ENCODE results near the gene GPRC6A. TPM values are rescaled to one million over a fixed set of nuclear protein-coding genes. Genes with fewer than 3 reads are reported as not detected.

Gene GPRC6A
- total and polyA plus RNA-seq, 2 of the 13 experiments (the other 11 are each of a cell fraction or from before 2014, with no cell fraction given): not detected

DNA sequence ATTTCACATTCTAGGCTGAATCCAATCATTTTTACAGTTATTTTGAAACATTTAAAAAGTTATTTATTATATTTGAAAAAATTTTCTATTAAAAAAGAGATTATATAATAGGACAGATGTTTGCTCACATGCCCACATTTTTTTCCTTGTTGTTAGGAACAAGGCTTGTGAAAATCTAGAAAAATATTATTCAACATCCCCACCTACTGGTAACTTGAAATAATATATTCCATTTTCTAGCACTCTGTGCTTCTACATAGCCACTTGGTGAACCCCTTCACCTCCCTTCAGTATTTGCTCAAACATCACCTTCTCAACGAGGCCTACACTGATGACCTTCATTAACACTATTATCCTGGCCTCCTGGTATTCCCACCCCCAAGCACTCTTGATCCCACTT, 18.3 kb upstream of the GPRC6A start:
- WGBS (ENCODE audit: low lambda C conversion rate): 0% methylated on average over 1 of the region's 1 CpG
- no TSS peak for BruUV-seq (replicated peaks)
- TF ChIP-seq RAD21 (CRISPR knock-in tag; IDR thresholded peaks at IDR 0.05) (peak; percentile 55; the same call in 1 of the 2 replicates), ZNF484 (CRISPR knock-in tag; IDR thresholded peaks at IDR 0.05; ENCODE audit: borderline replicate concordance, low read depth) (no peak), HMG20A (CRISPR knock-in tag; IDR thresholded peaks at IDR 0.05; ENCODE audit: borderline replicate concordance) (no peak), STAG1 (CRISPR knock-in tag; IDR thresholded peaks at IDR 0.05) (peak; percentile 64), BHLHE40 (IDR thresholded peaks at IDR 0.05; ENCODE audit: low read length) (0 out of 2 replicates have a peak, but pooled peaks have one; percentile 15), SMC3 (IDR thresholded peaks at IDR 0.05; ENCODE audit: low read length) (peak; percentile 42; the same call in 1 of the 2 replicates)
- TF ChIP-seq, protein P1, sequence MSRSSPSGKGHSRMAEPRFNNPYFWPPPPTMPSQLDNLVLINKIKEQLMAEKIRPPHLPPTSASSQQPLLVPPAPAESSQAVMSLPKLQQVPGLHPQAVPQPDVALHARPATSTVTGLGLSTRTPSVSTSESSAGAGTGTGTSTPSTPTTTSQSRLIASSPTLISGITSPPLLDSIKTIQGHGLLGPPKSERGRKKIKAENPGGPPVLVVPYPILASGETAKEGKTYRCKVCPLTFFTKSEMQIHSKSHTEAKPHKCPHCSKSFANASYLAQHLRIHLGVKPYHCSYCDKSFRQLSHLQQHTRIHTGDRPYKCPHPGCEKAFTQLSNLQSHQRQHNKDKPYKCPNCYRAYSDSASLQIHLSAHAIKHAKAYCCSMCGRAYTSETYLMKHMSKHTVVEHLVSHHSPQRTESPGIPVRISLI (CRISPR knock-in tag; IDR thresholded peaks at IDR 0.05; ENCODE audit: borderline replicate concordance): peak; percentile 25; the same call in 1 of the 2 replicates
- TF ChIP-seq, protein P2, sequence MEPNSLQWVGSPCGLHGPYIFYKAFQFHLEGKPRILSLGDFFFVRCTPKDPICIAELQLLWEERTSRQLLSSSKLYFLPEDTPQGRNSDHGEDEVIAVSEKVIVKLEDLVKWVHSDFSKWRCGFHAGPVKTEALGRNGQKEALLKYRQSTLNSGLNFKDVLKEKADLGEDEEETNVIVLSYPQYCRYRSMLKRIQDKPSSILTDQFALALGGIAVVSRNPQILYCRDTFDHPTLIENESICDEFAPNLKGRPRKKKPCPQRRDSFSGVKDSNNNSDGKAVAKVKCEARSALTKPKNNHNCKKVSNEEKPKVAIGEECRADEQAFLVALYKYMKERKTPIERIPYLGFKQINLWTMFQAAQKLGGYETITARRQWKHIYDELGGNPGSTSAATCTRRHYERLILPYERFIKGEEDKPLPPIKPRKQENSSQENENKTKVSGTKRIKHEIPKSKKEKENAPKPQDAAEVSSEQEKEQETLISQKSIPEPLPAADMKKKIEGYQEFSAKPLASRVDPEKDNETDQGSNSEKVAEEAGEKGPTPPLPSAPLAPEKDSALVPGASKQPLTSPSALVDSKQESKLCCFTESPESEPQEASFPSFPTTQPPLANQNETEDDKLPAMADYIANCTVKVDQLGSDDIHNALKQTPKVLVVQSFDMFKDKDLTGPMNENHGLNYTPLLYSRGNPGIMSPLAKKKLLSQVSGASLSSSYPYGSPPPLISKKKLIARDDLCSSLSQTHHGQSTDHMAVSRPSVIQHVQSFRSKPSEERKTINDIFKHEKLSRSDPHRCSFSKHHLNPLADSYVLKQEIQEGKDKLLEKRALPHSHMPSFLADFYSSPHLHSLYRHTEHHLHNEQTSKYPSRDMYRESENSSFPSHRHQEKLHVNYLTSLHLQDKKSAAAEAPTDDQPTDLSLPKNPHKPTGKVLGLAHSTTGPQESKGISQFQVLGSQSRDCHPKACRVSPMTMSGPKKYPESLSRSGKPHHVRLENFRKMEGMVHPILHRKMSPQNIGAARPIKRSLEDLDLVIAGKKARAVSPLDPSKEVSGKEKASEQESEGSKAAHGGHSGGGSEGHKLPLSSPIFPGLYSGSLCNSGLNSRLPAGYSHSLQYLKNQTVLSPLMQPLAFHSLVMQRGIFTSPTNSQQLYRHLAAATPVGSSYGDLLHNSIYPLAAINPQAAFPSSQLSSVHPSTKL (CRISPR knock-in tag; IDR thresholded peaks at IDR 0.05): 0 out of 2 replicates have a peak, but pooled peaks have one; percentile 27
- TF ChIP-seq, protein P3, sequence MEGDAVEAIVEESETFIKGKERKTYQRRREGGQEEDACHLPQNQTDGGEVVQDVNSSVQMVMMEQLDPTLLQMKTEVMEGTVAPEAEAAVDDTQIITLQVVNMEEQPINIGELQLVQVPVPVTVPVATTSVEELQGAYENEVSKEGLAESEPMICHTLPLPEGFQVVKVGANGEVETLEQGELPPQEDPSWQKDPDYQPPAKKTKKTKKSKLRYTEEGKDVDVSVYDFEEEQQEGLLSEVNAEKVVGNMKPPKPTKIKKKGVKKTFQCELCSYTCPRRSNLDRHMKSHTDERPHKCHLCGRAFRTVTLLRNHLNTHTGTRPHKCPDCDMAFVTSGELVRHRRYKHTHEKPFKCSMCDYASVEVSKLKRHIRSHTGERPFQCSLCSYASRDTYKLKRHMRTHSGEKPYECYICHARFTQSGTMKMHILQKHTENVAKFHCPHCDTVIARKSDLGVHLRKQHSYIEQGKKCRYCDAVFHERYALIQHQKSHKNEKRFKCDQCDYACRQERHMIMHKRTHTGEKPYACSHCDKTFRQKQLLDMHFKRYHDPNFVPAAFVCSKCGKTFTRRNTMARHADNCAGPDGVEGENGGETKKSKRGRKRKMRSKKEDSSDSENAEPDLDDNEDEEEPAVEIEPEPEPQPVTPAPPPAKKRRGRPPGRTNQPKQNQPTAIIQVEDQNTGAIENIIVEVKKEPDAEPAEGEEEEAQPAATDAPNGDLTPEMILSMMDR (CRISPR knock-in tag; IDR thresholded peaks at IDR 0.05): peak; percentile 62
- in situ Hi-C loops (cut with HindIII; ENCODE audit: extremely low pct_ligation_motif_present, low pct_unique_long_range_greater_than_20kb): loop anchor here (5.0 kb wide), 1 partner anchor 65 kb away; no protein-coding TSS in a partner anchor
- H3K4me1 ChIP-seq (ENCODE audit: insufficient read depth, low read length): peaks cover 16% of the 10 kb centered on the region
- H3K9ac ChIP-seq (ENCODE audit: insufficient read depth, low read depth, low read length): no peak overlapping the region
- H4K20me1 ChIP-seq (ENCODE audit: insufficient read depth, low read length): no peaks in the 10 kb centered on the region
- no peak overlapping the region for H2AFZ ChIP-seq (ENCODE audit: low read length)
- no peak overlapping the region for H3K4me2 ChIP-seq (ENCODE audit: low read depth, low read length)
- ChIA-PET CTCF (ENCODE audit: low intra/inter-chr PET ratio, low total read pairs) (interaction anchor here (1.0 to 2.9 kb wide), 2 partner anchors 68 to 629 kb away, joined by 3 to 30 read pairs; no protein-coding TSS in a partner anchor), POLR2A (no interaction called here)
- H3K9me3 ChIP-seq (ENCODE audit: low read length): no peaks in the 10 kb centered on the region
- no peaks in the 10 kb centered on the region for H3K27me3 ChIP-seq (ENCODE audit: control insufficient read depth in 1 of 2, insufficient read depth in 2 of 2, low read length in 2 of 2)
- intact Hi-C loops (cut with micrococcal nuclease; ENCODE audit: unreplicated experiment): loop anchor here (1.0 to 10.0 kb wide), 2 partner anchors 68 to 312 kb away; no protein-coding TSS in a partner anchor
- ATAC-seq: peak; percentile 87
- no peak for FAIRE-seq
- no peak overlapping the region for H3K4me3 ChIP-seq (replicated peaks in 1 of 3; ENCODE audit: insufficient read depth in 1 of 3, low read depth in 2 of 3, low read length in 3 of 3)
- H3K36me3 ChIP-seq (replicated peaks in 1 of 2; ENCODE audit: control insufficient read depth in 1 of 2, insufficient read depth in 2 of 2, low read length in 2 of 2): no peaks in the 10 kb centered on the region
- H3K79me2 ChIP-seq (ENCODE audit: insufficient read depth, low read length): no peaks in the 10 kb centered on the region
- H3K27ac ChIP-seq (ENCODE audit: extremely low read length, insufficient read depth, low read length): no peak overlapping the region
- peak; percentile 59 for DNase-seq (ENCODE audit: low spot score)

Measured in HepG2 (cell line).